HG02973 (cell line): ENCODE measurements around the gene CTSD.

Source experiments
- ATAC-seq: cut with Tn5 transposase; IDR thresholded peaks from one replicate; pipeline ENCODE4 v1.9.1; 2021; ENCODE audit warnings: moderate library complexity; ENCODE audit not compliant: unreplicated experiment

CTSD gene

DNA sequence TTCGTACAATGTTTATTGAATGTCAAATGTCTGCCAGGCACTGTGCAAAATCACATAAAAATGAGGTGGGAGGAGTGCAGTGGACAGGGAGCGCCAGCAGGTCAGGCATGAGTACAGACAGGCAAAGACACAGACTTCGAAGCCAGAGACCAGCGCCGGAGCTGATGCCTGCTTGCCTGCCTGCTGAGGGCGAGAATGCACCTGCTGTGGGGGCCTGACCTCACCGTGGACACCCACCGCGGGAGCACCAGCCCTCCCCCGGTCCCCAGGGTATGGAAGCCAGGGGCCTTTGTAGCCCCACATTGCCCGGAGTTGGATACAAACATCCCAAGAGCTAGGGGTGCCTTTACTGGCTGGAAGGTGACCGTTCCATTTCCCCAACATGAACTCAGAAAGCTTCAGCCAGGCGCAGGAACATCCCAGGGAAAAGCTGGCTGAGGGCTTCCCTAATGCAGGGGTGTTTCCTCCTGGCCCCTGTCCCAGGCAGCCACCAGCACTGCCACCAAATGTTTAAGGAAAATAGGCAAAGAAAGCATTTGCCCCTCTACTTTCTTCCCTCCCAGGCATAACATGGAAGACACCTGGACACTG lies 31.2 kb downstream of the CTSD start:
- ATAC-seq = no peak

DNA sequence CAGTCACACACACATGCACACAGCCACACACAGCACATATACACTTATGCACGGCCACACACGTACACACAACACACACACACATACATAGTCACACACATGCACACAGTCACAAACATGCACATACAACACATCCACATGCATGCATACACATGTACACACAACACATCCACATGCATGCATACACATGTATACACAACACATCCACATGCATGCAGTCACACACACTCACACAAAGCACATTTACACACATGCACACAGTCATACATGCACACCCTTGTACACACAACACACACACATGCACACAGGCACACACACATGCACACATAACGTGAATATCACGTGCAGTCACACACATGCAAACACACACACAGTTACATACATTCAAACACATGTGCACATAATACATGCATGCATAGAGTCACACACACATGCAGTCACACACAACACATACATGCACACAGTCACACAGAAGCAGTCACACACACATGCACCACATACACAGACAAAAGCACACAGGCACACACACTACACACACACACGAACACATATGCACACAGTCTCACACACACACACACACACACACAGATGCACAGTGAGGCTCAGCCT lies 32.2 kb downstream of the CTSD start:
- ATAC-seq = no peak

DNA sequence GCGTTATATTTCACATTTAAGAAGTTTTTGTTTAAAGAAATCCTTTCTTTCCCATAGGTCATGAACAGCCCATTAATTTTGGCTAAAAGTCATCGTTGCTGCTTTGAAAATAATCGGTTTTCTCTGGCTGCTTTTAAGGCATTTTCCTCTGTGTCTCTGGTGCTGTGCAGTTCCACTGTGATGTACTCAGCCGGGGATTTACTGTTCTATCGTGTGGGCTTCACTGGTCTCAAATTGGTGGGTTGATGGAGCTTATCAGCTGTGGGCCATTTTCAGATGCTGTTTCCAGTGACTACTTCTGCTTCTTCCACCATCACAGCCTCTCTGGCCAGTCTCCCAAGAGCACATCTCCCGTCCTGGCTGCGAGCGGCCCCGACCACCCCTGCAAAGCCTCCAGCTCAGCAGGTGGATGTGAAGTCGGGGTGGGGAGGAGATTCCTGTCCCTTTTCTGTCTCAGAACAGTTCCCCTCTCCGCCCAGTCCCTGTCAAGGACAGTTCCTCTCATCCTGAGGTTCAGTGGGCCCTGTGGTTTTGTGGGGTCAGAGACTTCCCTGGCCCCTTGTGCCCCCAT lies 33.6 kb downstream of the CTSD start:
- no peak for ATAC-seq

DNA sequence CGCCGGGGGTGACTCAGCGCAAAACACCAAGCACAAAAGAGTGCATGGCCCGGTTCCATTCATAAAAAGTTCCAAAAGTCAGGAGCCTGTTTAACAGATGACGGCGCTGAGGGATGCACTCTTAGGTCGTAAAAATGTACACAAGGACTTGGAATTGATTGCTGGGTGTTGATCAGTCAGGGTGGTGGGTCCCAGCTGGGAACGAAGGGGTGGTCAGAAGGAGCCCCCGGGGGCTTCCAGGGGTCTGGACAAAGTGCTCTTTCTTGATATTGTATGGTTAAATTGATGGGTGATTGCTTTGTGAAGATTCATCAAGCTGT lies 34.1 kb downstream of the CTSD start:
- no peak for ATAC-seq

DNA sequence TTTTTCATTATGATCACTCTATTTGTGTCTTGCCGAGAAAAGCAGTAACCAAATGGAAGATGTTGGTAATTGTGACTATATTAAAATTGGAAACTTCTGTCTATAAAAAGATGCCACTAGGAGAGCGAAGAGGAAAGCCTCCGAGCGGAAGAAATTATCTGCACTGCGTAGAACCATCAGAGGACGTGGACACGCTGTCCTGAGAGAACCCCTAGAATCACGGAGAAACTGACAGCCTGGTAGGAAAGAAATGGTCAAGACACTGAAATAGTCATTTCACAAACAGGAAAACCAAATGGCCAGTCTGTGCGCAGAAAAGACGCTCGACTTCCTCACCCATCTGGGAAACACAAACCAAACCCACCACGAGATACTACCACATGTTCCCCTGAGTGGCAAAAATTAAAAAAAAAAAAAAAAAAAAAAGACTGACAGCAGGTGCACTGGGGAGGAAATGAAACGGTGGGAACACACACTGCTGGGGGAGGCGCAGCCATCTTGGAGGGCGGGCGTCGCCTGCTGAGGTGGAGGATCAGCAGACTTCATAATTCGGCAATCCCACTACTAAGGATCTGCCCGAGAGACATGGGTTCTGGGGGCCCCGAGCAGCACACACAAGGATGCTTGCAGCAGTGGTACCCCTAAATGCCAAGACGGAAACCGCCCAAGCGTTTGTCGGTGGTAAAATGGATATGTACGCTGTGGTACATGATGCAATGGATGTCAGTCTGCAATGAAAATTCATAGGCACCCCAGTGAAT lies 34.6 kb downstream of the CTSD start:
- ATAC-seq = no peak

DNA sequence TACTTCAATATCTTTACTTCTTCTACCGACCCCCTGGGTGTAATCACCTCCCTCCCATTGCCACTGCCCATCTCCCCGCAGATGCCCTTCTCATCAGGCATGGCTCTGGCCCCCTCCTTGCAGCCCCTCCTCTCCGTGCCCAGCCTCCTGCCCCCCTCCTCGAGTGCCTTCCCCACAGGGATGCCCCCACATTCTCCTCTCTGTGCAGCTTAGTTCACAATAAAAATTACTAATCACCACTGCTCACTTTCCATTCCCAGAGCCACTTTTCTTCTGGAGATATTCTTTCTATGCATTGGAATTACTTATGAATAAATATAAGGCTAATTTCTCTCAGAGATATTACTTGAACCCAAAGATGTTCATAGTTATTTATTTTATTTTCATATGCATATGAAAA lies 35.4 kb downstream of the CTSD start:
- ATAC-seq = no peak

DNA sequence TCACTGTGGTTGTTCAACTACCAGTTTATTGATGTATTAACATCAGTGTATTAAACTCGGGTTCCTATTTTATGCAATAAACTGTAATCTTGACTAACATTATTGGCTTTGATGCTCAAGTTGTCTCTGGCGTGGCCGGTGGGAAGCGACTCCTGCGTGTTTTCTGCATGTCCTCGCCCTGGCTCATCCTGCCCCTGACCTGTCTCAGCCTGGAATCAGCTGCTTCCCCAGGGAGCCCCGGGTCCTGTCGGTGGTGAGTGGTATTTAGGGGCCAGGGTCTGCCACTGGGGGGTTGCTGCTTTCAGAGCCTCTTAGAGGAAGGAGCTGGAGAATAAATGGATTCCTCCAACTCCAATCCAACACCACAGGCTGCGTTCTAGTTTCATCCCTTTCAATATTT lies 35.9 kb downstream of the CTSD start:
- ATAC-seq = no peak

DNA sequence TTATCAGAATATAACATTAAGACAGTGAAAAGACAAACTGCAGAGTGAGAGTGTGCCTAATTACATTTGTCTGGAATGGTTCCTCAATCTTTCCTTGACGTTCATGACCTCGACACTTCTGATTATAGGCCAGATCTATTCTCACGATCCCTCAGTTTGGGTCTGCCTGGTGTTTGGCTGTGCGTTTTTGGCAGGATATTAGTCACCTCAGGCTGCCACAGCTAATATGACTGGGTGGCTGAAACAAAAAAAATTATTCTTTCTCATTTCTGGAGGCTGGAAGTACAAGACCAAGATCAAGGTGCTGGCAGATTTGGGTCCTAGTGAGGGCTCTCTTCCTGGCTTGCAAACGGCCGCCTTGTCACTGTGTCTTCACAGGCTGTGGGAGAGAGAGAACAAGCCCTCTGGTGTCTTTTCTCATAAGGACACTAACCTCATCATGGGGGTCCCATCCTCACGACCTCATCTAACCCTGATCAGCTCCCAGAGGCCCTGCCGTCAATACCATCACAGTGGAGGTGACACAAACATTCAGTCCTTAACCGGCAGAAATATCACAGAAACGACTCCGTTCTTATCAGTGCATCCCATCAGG lies 36.5 kb downstream of the CTSD start:
- ATAC-seq = no peak

DNA sequence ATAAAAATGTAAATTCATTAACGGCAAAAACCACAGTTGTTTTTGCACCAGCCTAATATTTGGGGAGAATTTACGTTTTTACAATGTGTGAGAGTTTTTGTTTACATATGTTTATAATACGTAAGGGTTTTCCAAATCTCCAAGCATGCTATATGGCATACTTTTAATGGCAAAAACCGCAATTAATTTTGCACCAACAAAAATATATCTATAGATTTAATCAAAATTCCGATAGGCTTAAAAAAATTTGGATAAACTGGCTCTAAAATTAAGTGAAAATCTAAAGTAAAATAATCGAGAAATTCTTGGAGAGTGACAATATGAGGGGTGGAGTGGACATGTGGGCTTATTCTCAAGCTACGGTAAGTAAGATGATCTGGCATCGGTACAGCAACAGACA lies 43.9 kb downstream of the CTSD start:
- no peak for ATAC-seq

DNA sequence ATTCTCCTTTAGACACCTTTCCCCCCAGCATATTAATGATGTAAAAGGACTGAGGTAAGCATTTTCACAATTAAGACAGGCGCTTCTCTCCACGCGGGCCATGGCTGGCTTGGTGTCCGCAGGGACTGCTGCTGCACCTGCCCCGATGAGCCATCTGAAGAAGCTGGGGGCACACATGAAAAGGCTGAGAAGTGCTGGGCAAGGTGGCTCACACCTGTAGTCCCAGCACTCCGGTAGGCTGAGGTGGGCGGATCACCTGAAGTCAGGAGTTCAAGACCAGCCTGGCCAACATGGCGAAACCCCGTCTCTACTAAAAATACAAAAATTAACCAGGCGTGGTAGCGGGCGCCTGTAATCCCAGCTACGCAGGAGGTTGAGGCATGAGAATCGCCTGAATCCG lies 45.4 kb downstream of the CTSD start:
- ATAC-seq = no peak

DNA sequence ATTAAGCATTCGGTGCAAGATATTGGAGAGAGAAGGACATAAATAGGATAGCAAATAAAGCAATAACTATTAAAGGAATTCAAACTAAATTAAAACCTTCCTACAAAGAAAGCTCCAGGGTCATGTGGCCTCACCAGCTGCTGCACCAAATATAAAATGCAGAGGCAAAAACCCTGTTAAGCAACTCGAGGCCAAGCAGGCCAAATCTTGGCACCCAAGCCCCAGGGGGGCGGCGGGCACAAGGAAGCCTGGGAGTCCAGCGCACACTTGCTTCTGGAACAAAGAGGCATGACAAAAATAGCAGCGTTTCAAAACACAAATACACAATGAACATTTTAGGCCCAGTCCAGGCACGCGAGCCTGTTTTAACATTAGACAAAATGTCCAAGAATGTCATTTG lies 46.0 kb downstream of the CTSD start:
- ATAC-seq = no peak

DNA sequence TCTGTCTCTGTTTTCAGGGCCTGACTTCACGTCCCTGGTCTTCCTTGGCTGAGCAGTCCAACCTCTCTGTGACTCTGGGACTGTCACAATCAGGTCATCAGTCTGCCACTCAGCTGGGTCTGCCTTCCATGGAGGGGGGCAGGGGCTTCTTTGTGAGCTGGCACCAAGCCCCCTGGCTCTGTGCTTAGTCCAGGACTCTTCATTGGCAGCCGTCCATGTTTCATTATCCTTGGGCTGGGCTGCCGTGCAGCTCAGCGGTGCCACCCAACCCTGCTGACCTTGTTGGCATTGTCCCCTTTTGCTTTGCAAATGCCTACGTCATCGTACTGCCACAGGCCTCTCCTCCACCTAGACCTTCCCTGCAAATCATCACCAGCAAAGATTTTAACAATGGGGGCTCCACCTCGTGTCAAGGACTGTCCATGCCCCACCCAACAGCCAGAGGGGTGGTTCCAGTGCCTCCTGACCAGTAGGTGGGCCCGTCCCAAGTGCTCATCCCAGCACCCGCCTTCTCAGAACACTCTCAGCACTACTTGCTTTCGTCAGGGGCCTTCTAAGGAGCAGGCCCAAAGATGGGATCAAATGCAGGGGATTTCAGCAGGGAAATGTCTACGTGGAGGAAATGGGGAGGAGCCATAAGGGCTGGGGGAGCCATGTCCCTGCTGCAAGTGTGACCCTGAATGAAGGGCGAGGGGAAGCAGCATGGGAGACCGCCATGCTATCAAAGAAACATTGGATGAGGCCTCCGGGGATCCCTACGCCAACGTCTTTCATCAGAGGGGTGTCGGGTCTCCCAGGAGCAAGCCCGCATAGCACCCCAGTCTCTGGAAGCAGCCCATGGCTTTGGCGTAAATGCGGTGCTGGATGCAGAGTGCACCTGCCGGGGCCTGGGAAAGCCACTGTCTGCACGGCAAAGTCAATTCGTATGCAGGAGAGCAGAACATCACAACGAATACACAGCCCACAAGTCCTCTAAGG lies 48.5 kb downstream of the CTSD start:
- no peak for ATAC-seq

DNA sequence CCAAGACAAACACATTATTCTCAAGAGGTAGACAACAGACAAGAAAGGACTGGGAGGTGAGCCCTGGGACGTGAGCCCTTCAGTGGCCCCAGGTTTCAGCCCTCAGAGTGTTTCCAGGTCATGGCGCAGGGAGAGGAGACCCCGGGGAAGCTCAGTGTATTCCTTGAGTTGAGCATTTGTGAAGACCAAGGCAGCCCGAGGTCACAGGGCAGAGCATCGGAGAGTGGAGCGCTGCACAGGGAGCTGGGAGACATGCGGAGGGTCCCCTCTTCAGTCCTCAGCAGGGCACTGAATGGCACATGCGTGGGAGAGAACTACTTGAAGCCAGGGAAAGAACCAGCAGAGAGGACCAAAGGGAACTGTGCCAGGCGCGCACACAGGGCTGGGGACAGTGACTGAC lies 55.0 kb downstream of the CTSD start:
- ATAC-seq = no peak

DNA sequence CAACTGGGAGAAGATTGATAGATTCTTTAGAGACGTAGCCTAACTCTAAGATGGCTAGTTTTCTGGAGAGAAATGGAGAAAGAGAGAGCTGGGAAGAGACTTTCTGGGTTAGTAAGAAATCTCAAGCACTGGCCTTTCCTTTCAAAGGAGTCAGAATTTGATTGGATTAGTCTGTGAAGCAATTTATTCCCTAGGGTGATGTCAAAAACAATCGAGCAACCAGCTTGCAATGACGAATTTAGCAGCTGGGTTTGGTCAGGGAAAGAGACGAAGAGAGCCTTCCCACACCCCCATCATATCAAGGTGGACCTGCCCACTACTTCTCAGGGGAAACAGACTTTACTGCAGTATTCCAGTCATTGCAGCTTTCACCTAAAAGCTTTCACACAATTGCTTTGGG lies 56.0 kb downstream of the CTSD start:
- ATAC-seq = no peak

DNA sequence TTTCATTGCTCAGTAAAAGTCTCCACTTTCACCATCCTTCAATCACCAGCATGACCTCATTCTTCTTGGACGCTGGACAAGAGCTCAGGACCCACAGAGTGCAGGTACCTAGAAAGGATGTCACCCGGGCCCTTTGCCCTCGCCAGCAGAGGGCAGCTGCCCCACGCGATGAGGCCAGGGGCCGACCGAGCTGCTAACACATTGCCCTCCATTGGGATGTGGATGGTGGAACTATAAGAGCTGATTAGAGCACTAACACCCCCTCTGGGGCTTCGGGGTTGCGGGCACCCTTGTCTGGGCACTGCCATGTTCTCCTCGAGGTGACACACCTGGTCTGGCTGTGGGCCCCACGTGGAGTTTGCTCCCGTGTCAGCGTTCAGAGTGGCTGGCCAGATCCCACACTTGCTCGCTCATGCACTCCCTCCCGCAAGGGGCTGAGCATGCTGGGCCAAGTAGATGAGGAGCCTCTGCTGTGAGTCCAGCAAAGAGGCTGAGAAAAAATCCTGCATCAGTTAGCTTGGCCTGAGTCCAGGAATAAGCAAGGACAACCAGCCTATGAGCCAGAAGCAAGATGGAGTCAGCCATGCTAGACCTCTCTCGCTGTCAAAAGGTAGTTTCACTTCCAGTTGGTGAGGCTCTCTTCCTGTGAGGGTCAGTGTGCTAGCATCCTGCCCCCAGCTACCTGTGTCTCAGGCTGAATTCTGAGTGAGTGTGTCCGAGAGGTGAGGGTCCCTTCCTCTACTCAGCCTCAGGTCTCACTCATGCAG lies 56.9 kb downstream of the CTSD start:
- ATAC-seq = no peak

DNA sequence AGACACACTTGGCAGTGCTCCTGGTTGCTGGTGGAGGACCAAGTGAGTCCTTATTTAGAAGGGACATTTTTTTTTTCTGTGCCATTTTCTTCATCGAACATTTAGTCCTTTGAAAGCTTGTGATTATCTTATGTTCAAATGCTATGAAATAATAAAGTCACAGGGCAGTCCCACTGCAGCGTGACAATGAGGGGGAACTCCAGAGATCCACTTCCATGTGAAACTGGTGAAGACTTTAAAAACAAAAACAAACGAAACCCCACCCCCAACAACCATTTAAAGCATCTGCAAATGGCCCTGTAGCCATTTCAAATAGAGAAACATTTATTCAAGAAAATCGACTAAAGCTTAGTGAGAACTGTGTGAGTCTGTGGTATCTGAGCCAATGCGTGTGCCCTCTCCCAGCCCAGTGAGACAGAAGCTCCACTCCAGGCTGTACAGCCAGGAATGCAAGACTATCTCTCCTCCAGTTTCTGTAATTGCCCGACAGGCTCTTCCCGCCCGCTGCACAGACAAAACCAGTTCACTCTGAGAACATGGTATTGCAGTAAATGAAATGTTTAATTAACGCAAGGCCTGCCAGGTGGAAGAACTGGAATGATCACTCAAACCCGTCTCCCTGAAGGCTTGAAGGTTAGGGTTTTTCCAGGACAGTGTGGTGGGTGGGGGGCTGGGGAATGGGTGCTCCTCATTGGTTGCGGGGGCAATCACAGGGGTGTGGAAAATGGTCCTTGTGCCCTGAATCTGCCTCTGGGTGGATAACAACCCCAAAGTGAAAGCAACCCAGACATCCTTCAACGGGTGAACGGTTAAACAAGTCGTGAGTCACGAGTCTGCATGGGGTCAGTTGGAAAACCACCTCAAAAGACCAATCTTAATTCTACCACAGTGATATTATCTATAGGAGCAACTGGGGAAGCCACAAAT lies 58.3 kb downstream of the CTSD start:
- ATAC-seq = no peak

DNA sequence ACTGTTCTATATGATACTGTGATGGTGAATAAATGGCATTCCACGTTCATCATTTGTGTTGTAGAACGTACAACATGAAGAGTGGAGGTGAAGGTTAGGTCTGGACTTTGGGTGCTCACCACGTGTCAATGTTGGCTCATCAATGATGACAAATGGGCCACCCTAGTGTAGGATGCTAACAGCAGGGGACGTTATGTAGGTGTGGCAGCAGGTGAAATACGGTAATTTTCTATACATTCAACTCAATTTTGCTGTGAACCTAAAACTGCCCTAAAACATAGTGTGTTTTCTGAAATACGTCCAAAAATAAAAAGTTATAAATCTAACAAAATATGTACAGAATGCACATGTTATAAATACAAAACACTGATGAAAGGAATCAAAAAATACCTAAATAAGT lies 60.6 kb downstream of the CTSD start:
- no peak for ATAC-seq
